Measurements from ENCODE around the gene INPP4B.

The INPP4B gene

DNA sequence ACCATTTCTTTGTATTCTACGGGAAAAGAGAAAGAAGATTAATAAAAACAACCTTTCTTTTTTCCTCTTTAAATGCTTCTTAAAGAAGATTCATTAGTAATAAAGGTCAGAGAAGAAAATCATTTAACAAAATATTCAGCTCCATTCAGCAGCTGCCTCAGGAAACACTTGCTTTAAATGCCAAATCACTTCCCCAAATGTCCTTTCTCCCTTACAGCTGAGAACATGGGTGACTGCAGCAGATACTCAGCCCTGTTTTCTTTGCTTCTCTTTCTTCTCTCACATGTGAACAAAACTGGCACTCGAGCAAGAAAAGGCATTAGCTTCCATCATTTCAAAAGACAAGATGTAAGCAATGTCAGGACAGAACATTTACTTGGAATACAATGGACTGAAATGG, 120.2 kb downstream of the INPP4B start:
- Histone ChIP-seq H3K27me3 (ENCODE audit: insufficient read depth, low read length, poor library complexity) (no peaks in the 10 kb centered on the region), H2BK5ac (ENCODE audit: low read length) (no peak overlapping the region), H3K23ac (ENCODE audit: low read length) (no peak overlapping the region), H3K4me2 (ENCODE audit: low read length) (no peak overlapping the region), H3K36me3 (ENCODE audit: control insufficient read depth, insufficient read depth, low read length) (no peaks in the 10 kb centered on the region), H3K4me1 (ENCODE audit: control insufficient read depth, low read depth, low read length) (no peaks in the 10 kb centered on the region), H3K4ac (ENCODE audit: low read depth, low read length) (no peak overlapping the region), H3K9ac (ENCODE audit: low read length) (no peak overlapping the region), H3K56ac (ENCODE audit: low read length) (no peak overlapping the region), H3K18ac (ENCODE audit: low read length) (no peak overlapping the region), H3K27ac (ENCODE audit: low read depth, low read length) (no peak overlapping the region), H2AK5ac (ENCODE audit: low read length) (no peak overlapping the region), H2BK15ac (replicated peaks; ENCODE audit: low read depth) (no peak overlapping the region), H3K79me2 (ENCODE audit: control insufficient read depth, insufficient read depth, low read length) (no peaks in the 10 kb centered on the region), H3K4me3 (ENCODE audit: low read length) (no peak overlapping the region), H4K5ac (ENCODE audit: low read length) (no peak overlapping the region), H3K79me1 (ENCODE audit: low read length) (no peaks in the 10 kb centered on the region), H4K8ac (ENCODE audit: low read depth, low read length) (no peak overlapping the region), H2BK120ac (ENCODE audit: low read depth, low read length) (no peak overlapping the region)
- no peak for DNase-seq
- no CpG with 5 or more reads among the region's 2 CpGs for WGBS (ENCODE audit: extremely low coverage, insufficient coverage, low lambda C conversion rate)

DNA sequence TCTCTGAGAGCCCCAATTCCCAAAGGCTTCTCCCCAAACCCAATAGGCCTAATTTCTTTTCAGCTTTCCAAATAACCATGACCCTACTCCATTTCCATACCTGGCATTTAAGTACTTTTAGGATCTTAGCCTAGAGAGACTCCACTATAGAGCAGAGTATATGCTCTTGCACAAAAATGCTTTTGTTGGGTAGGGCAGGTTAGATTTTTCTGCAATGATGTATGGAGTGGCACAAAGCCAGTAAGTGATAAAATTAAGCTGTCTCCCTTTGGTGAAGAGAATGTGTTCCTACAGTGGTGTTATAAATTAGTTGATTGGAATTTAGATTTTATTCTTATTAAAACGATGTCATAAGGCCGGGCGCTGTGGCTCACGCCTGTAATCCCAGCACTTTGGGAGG, 124.9 kb downstream of the INPP4B start:
- Histone ChIP-seq H3K56ac (ENCODE audit: low read length) (no peak overlapping the region), H3K36me3 (ENCODE audit: control insufficient read depth, insufficient read depth, low read length) (no peaks in the 10 kb centered on the region), H4K8ac (ENCODE audit: low read depth, low read length) (no peak overlapping the region), H3K79me2 (ENCODE audit: control insufficient read depth, insufficient read depth, low read length) (no peaks in the 10 kb centered on the region), H3K4me3 (ENCODE audit: low read length) (no peak overlapping the region), H2AK5ac (ENCODE audit: low read length) (no peak overlapping the region), H3K23ac (ENCODE audit: low read length) (no peak overlapping the region), H3K79me1 (ENCODE audit: low read length) (no peaks in the 10 kb centered on the region), H3K4me1 (ENCODE audit: control insufficient read depth, low read depth, low read length) (no peaks in the 10 kb centered on the region), H4K5ac (ENCODE audit: low read length) (no peak overlapping the region), H2BK5ac (ENCODE audit: low read length) (no peak overlapping the region), H3K9ac (ENCODE audit: low read length) (no peak overlapping the region), H2BK120ac (ENCODE audit: low read depth, low read length) (no peak overlapping the region), H3K4ac (ENCODE audit: low read depth, low read length) (no peak overlapping the region), H3K27ac (ENCODE audit: low read depth, low read length) (no peak overlapping the region), H3K4me2 (ENCODE audit: low read length) (no peak overlapping the region), H3K18ac (ENCODE audit: low read length) (no peak overlapping the region), H2BK15ac (replicated peaks; ENCODE audit: low read depth) (no peak overlapping the region), H3K27me3 (ENCODE audit: insufficient read depth, low read length, poor library complexity) (no peaks in the 10 kb centered on the region)
- WGBS (ENCODE audit: extremely low coverage, insufficient coverage, low lambda C conversion rate) = no CpG with 5 or more reads among the region's 4 CpGs
- DNase-seq = no peak

- Histone ChIP-seq H3K56ac (ENCODE audit: low read length) (no peak overlapping the region), H3K36me3 (ENCODE audit: control insufficient read depth, insufficient read depth, low read length) (no peaks in the 10 kb centered on the region), H3K27ac (ENCODE audit: low read depth, low read length) (no peak overlapping the region), H2AK5ac (ENCODE audit: low read length) (no peak overlapping the region), H3K27me3 (ENCODE audit: insufficient read depth, low read length, poor library complexity) (no peaks in the 10 kb centered on the region), H3K79me1 (ENCODE audit: low read length) (no peaks in the 10 kb centered on the region), H2BK15ac (replicated peaks; ENCODE audit: low read depth) (no peak overlapping the region), H3K4me1 (ENCODE audit: control insufficient read depth, low read depth, low read length) (no peaks in the 10 kb centered on the region), H4K8ac (ENCODE audit: low read depth, low read length) (no peak overlapping the region), H4K5ac (ENCODE audit: low read length) (no peak overlapping the region), H3K79me2 (ENCODE audit: control insufficient read depth, insufficient read depth, low read length) (no peaks in the 10 kb centered on the region), H3K9ac (ENCODE audit: low read length) (no peak overlapping the region), H2BK120ac (ENCODE audit: low read depth, low read length) (no peak overlapping the region), H3K4ac (ENCODE audit: low read depth, low read length) (no peak overlapping the region), H3K18ac (ENCODE audit: low read length) (no peak overlapping the region), H3K4me3 (ENCODE audit: low read length) (no peak overlapping the region), H3K4me2 (ENCODE audit: low read length) (no peak overlapping the region), H3K23ac (ENCODE audit: low read length) (no peak overlapping the region), H2BK5ac (ENCODE audit: low read length) (no peak overlapping the region)
- peak; percentile 5 for DNase-seq
- WGBS (ENCODE audit: extremely low coverage, insufficient coverage, low lambda C conversion rate) = no CpG with 5 or more reads among the region's 5 CpGs
Measured at GRCh38 chr4:142719854-142720541, 126.1 kb downstream of the INPP4B start.

GRCh38 chr4:142718981-142719380, 127.1 kb downstream of the INPP4B start:
- no peak overlapping the region for H2BK5ac ChIP-seq (ENCODE audit: low read length)
- H3K4me3 ChIP-seq (ENCODE audit: low read length) = no peak overlapping the region
- H2BK15ac ChIP-seq (replicated peaks; ENCODE audit: low read depth) = no peak overlapping the region
- H2BK120ac ChIP-seq (ENCODE audit: low read depth, low read length) = no peak overlapping the region
- H3K79me1 ChIP-seq (ENCODE audit: low read length) = no peaks in the 10 kb centered on the region
- no peak overlapping the region for H3K9ac ChIP-seq (ENCODE audit: low read length)
- no peak overlapping the region for H3K18ac ChIP-seq (ENCODE audit: low read length)
- no peaks in the 10 kb centered on the region for H3K4me1 ChIP-seq (ENCODE audit: control insufficient read depth, low read depth, low read length)
- no peak for DNase-seq
- no peak overlapping the region for H2AK5ac ChIP-seq (ENCODE audit: low read length)
- no peak overlapping the region for H3K56ac ChIP-seq (ENCODE audit: low read length)
- no peak overlapping the region for H4K8ac ChIP-seq (ENCODE audit: low read depth, low read length)
- no peaks in the 10 kb centered on the region for H3K36me3 ChIP-seq (ENCODE audit: control insufficient read depth, insufficient read depth, low read length)
- no peak overlapping the region for H3K23ac ChIP-seq (ENCODE audit: low read length)
- no peaks in the 10 kb centered on the region for H3K27me3 ChIP-seq (ENCODE audit: insufficient read depth, low read length, poor library complexity)
- H3K79me2 ChIP-seq (ENCODE audit: control insufficient read depth, insufficient read depth, low read length) = no peaks in the 10 kb centered on the region
- H4K5ac ChIP-seq (ENCODE audit: low read length) = no peak overlapping the region
- no peak overlapping the region for H3K27ac ChIP-seq (ENCODE audit: low read depth, low read length)
- H3K4me2 ChIP-seq (ENCODE audit: low read length) = no peak overlapping the region
- H3K4ac ChIP-seq (ENCODE audit: low read depth, low read length) = no peak overlapping the region

DNA sequence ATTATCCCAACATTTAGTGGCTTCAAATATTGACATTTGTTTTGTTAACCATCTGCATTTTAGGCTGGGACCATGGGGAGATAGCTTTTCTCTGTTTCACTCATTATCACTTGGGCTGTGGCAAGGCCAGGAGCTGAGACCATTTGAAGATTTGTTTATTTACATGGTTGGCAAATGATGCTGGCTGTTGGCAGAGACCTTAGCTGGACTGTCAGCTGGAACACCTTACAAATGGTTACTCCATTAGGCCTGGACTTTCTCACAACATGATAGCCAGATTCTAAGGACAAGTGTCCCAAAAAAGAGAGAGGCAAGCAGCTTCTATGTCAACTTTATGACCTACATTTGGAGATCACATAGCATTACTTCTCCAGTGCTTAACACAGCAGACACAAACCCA, 130.4 kb downstream of the INPP4B start:
- no peak overlapping the region for H2BK120ac ChIP-seq (ENCODE audit: low read depth, low read length)
- H3K4me1 ChIP-seq (ENCODE audit: control insufficient read depth, low read depth, low read length) = no peaks in the 10 kb centered on the region
- H4K5ac ChIP-seq (ENCODE audit: low read length) = no peak overlapping the region
- H3K27ac ChIP-seq (ENCODE audit: low read depth, low read length) = no peak overlapping the region
- no peak overlapping the region for H3K18ac ChIP-seq (ENCODE audit: low read length)
- no peak overlapping the region for H2BK15ac ChIP-seq (replicated peaks; ENCODE audit: low read depth)
- H4K8ac ChIP-seq (ENCODE audit: low read depth, low read length) = no peak overlapping the region
- H3K56ac ChIP-seq (ENCODE audit: low read length) = no peak overlapping the region
- H3K27me3 ChIP-seq (ENCODE audit: insufficient read depth, low read length, poor library complexity) = peaks cover 3% of the 10 kb centered on the region
- H2AK5ac ChIP-seq (ENCODE audit: low read length) = no peak overlapping the region
- H3K4me3 ChIP-seq (ENCODE audit: low read length) = no peak overlapping the region
- H2BK5ac ChIP-seq (ENCODE audit: low read length) = no peak overlapping the region
- no peaks in the 10 kb centered on the region for H3K36me3 ChIP-seq (ENCODE audit: control insufficient read depth, insufficient read depth, low read length)
- no peak overlapping the region for H3K4ac ChIP-seq (ENCODE audit: low read depth, low read length)
- H3K79me2 ChIP-seq (ENCODE audit: control insufficient read depth, insufficient read depth, low read length) = no peaks in the 10 kb centered on the region
- H3K23ac ChIP-seq (ENCODE audit: low read length) = no peak overlapping the region
- no peak overlapping the region for H3K4me2 ChIP-seq (ENCODE audit: low read length)
- no peaks in the 10 kb centered on the region for H3K79me1 ChIP-seq (ENCODE audit: low read length)
- DNase-seq = no peak
- H3K9ac ChIP-seq (ENCODE audit: low read length) = no peak overlapping the region

DNA sequence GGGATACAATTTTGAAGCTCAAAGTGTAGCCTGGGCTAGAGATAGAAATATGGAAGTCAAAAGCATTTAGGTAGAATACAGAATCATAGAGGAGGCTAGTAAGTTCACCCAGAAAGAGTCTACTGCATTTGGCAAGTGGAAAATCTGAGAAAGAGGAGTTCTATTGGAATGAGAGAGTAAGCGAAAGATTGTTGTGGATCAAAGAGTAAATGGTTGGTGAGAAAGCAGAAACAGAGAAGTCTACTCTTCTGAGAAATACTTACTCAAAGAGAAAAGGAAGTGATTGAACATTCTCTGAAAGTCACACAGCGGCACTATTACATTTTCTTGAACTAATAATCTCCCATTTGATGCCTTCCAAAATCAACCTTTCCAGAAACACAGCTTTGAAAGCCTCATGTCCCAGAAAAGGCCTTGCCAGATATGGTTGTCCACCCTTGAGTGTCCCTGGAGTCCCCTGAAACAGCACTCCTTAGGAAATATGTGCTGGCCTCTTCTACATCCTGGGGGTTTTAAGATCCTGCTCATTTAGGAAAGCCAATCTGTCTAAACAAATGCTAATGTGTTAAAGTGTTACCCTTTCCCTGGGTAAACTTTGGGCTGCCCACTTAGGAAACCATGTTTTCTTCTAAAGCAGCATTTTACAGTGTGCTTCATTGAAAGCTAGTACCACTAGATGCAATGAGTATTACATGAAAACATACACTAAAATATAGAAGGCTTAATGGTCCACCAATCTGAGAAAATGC, 132.6 kb downstream of the INPP4B start:
- Histone ChIP-seq H4K5ac (ENCODE audit: low read length) (no peak overlapping the region), H3K23ac (ENCODE audit: low read length) (no peak overlapping the region), H3K4me1 (ENCODE audit: control insufficient read depth, low read depth, low read length) (no peaks in the 10 kb centered on the region), H3K36me3 (ENCODE audit: control insufficient read depth, insufficient read depth, low read length) (no peaks in the 10 kb centered on the region), H3K27ac (ENCODE audit: low read depth, low read length) (no peak overlapping the region), H3K4me2 (ENCODE audit: low read length) (no peak overlapping the region), H2BK5ac (ENCODE audit: low read length) (no peak overlapping the region), H2AK5ac (ENCODE audit: low read length) (no peak overlapping the region), H3K4me3 (ENCODE audit: low read length) (no peak overlapping the region), H3K56ac (ENCODE audit: low read length) (no peak overlapping the region), H3K4ac (ENCODE audit: low read depth, low read length) (no peak overlapping the region), H3K79me2 (ENCODE audit: control insufficient read depth, insufficient read depth, low read length) (no peaks in the 10 kb centered on the region), H2BK15ac (replicated peaks; ENCODE audit: low read depth) (no peak overlapping the region), H3K79me1 (ENCODE audit: low read length) (no peaks in the 10 kb centered on the region), H2BK120ac (ENCODE audit: low read depth, low read length) (no peak overlapping the region), H4K8ac (ENCODE audit: low read depth, low read length) (no peak overlapping the region), H3K27me3 (ENCODE audit: insufficient read depth, low read length, poor library complexity) (peaks cover 3% of the 10 kb centered on the region), H3K18ac (ENCODE audit: low read length) (no peak overlapping the region), H3K9ac (ENCODE audit: low read length) (no peak overlapping the region)
- DNase-seq = no peak
- WGBS (ENCODE audit: extremely low coverage, insufficient coverage, low lambda C conversion rate) = no CpG with 5 or more reads among the region's 2 CpGs
